HepG2 (cell line): Measurements from ENCODE around the gene UBE2O. TPM values are rescaled to one million over a fixed set of nuclear protein-coding genes. Genes with fewer than 3 reads are reported as not detected.

Experiments used
- CSRNP2 ChIP-seq: sonication (generic); formaldehyde crosslinking; conservative IDR thresholded peaks from 2 replicates; pipeline ENCODE4 v1.8.0; 2022; ENCODE audit warnings: low read depth, missing genetic modification reagents
- EZH2 ChIP-seq: conservative IDR thresholded peaks from 2 replicates; pipeline ENCODE4 v1.6.1; 2012; ENCODE audit warnings: mild to moderate bottlenecking, low read depth, low read length, moderate library complexity
- FOXO1 ChIP-seq: sonication (generic); formaldehyde crosslinking; IDR thresholded peaks from 2 replicates; pipeline ENCODE4 v1.4.0; 2020; ENCODE audit warnings: missing genetic modification reagents
- GABPB1 ChIP-seq: IDR thresholded peaks from 2 replicates; pipeline ENCODE4 v1.6.1; 2016; ENCODE audit warnings: mild to moderate bottlenecking, missing genetic modification reagents, moderate library complexity, missing compliant biosample characterization
- HCFC1 ChIP-seq: fragments of 150-350 bp; IDR thresholded peaks from 2 replicates; pipeline ENCODE4 v1.6.1; 2014; ENCODE audit warnings: low read depth, low read length
- HNRNPK ChIP-seq: fragments of 200-400 bp; formaldehyde crosslinking; IDR thresholded peaks from 2 replicates; pipeline ENCODE4 v1.6.1; 2018; ENCODE audit warnings: low read length, low read depth, moderate library complexity, mild to moderate bottlenecking; ENCODE audit not compliant: poor library complexity, severe bottlenecking
- IRF2 ChIP-seq: IDR thresholded peaks from 2 replicates; pipeline ENCODE4 v1.6.1; 2018; ENCODE audit warnings: missing genetic modification reagents, missing compliant biosample characterization
- KAT2B ChIP-seq: fragments of 150-350 bp; IDR thresholded peaks from 2 replicates; pipeline ENCODE4 v1.6.1; 2014; ENCODE audit warnings: low read depth, low read length, borderline replicate concordance
- KDM5B ChIP-seq: sonication (generic); formaldehyde crosslinking; IDR thresholded peaks from 2 replicates; pipeline ENCODE4 v1.4.0; 2020; ENCODE audit warnings: missing genetic modification reagents, mild to moderate bottlenecking, borderline replicate concordance
- MBNL3 ChIP-seq: fragments of 250-450 bp; sonication (Bioruptor Pico); conservative IDR thresholded peaks from 2 replicates; pipeline ENCODE4 v1.8.0; 2022; ENCODE audit warnings: mild to moderate bottlenecking, inconsistent platforms
- MEF2D ChIP-seq: sonication (generic); formaldehyde crosslinking; IDR thresholded peaks from 2 replicates; pipeline ENCODE4 v1.5.1; 2020; ENCODE audit warnings: mild to moderate bottlenecking, missing genetic modification reagents
- MIER3 ChIP-seq: IDR thresholded peaks from 2 replicates; pipeline ENCODE4 v1.6.1; 2016; ENCODE audit warnings: missing compliant biosample characterization, borderline replicate concordance
- NKX3-1 ChIP-seq: sonication (generic); formaldehyde crosslinking; IDR thresholded peaks from 2 replicates; pipeline ENCODE4 v1.5.0; 2020; ENCODE audit warnings: missing genetic modification reagents
- PPARG ChIP-seq: conservative IDR thresholded peaks from 2 replicates; pipeline ENCODE4 v1.6.1; 2016; ENCODE audit warnings: missing biosample characterization, missing genetic modification reagents
- REXO4 ChIP-seq: sonication (generic); formaldehyde crosslinking; IDR thresholded peaks from 2 replicates; pipeline ENCODE4 v1.8.0; 2022; ENCODE audit warnings: missing genetic modification reagents, mild to moderate bottlenecking, borderline replicate concordance
- SRF ChIP-seq: IDR thresholded peaks from 2 replicates; pipeline ENCODE4 v1.6.1; 2011; ENCODE audit warnings: mild to moderate bottlenecking, low read depth, low read length, moderate library complexity
- U2AF2 ChIP-seq: fragments of 200-400 bp; formaldehyde crosslinking; IDR thresholded peaks from 2 replicates; pipeline ENCODE4 v1.6.1; 2017; ENCODE audit warnings: low read depth, mild to moderate bottlenecking, low read length
- USF2 ChIP-seq, 2 experiments: sonication (generic) in 1 of 2; formaldehyde crosslinking in 1 of 2; IDR thresholded peaks; 2 replicates each; pipeline versions ENCODE4 v1.5.1 to v1.6.1; 2011 to 2020; ENCODE audit warnings: borderline replicate concordance in 1 of 2, low read depth in 1 of 2, low read length in 1 of 2, mild to moderate bottlenecking in 1 of 2, missing genetic modification reagents in 1 of 2, moderate library complexity in 1 of 2
- ZBTB2 ChIP-seq: sonication (generic); formaldehyde crosslinking; IDR thresholded peaks from 2 replicates; pipeline ENCODE4 v1.8.0; 2022; ENCODE audit warnings: low read depth, missing genetic modification reagents
- ZKSCAN1 ChIP-seq: fragments of 150-350 bp; IDR thresholded peaks from 2 replicates; pipeline ENCODE4 v1.6.1; 2014; ENCODE audit warnings: low read length
- ZNF205 ChIP-seq: IDR thresholded peaks from 2 replicates; pipeline ENCODE4 v1.6.1; 2018; ENCODE audit warnings: missing biosample characterization, missing genetic modification reagents
- ZNF296 ChIP-seq: sonication (generic); formaldehyde crosslinking; conservative IDR thresholded peaks from 2 replicates; pipeline ENCODE4 v1.5.0; 2020; ENCODE audit warnings: mild to moderate bottlenecking, missing genetic modification reagents
- ZNF329 ChIP-seq: sonication (generic); formaldehyde crosslinking; IDR thresholded peaks from 2 replicates; pipeline ENCODE4 v1.9.0; 2021; ENCODE audit warnings: low read depth, mild to moderate bottlenecking, missing genetic modification reagents
- ZNF550 ChIP-seq: sonication (generic); formaldehyde crosslinking; IDR thresholded peaks from 2 replicates; pipeline ENCODE4 v1.4.0; 2020; ENCODE audit warnings: mild to moderate bottlenecking, missing genetic modification reagents, borderline replicate concordance
- ZNF557 ChIP-seq: sonication (generic); formaldehyde crosslinking; IDR thresholded peaks from 2 replicates; pipeline ENCODE4 v1.4.0; 2020; ENCODE audit warnings: missing genetic modification reagents
- ZNF713 ChIP-seq: sonication (generic); formaldehyde crosslinking; IDR thresholded peaks from 2 replicates; pipeline ENCODE4 v1.4.0; 2020; ENCODE audit warnings: mild to moderate bottlenecking, missing genetic modification reagents
- polyA plus RNA-seq, 8 experiments: library from polyadenylated mRNA; depleted of rRNA in 3 of 8; stranded (reverse) in 7 of 8; unstranded in 1 of 8; fragments of >200 nt; fragmentation: Illumina TruSeq in 4 of 8; extraction: Trizol in 4 of 8; gene quantifications; 2 replicates each; pipeline versions ENCODE4 v1.2.1 to v1.2.3, GENCODE V29; 2011 to 2016; ENCODE audit warnings: low read depth in 4 of 8, missing spikeins in 1 of 8, mixed read lengths in 1 of 8; ENCODE audit not compliant: insufficient read depth in 1 of 8
- total RNA-seq, 5 experiments: library from RNA; depleted of rRNA; stranded (reverse); fragments of >200 nt; fragmentation: Illumina TruSeq; extraction: Trizol; gene quantifications; 2 replicates each; pipeline ENCODE4 v1.2.3, GENCODE V29; 2016; ENCODE audit warnings: low read depth in 1 of 5

UBE2O gene
- total and polyA plus RNA-seq, 2 of the 13 experiments (the other 11 are each of a cell fraction or from before 2014, with no cell fraction given) = 21.5 to 23.5 TPM

- TF ChIP-seq GABPB1 (CRISPR knock-in tag) = peak; percentile 49
- no peak; the same call in 1 of the 2 replicates for TF ChIP-seq MBNL3 (CRISPR knock-in tag)
- no peak for TF ChIP-seq EZH2
- no peak for TF ChIP-seq ZNF296 (CRISPR knock-in tag)
- TF ChIP-seq ZBTB2 = peak; percentile 72; the same call in 1 of the 2 replicates
- peak; percentile 76 for TF ChIP-seq ZNF329 (CRISPR knock-in tag)
- peak; percentile 46 for TF ChIP-seq FOXO1 (CRISPR knock-in tag)
- TF ChIP-seq HCFC1 = no peak
- TF ChIP-seq ZNF550 (CRISPR knock-in tag) = no peak
- TF ChIP-seq KAT2B = no peak
- peak; percentile 70 for TF ChIP-seq ZNF205 (CRISPR knock-in tag)
- TF ChIP-seq REXO4 (CRISPR knock-in tag) = 0 out of 2 replicates have a peak, but pooled peaks have one; percentile 61
- peak; percentile 3 for TF ChIP-seq HNRNPK
- no peak; the same call in 1 of the 2 replicates for TF ChIP-seq KDM5B (CRISPR knock-in tag)
- no peak for TF ChIP-seq IRF2 (CRISPR knock-in tag)
- peak; percentile 47; the same call in 1 of the 2 replicates for TF ChIP-seq MIER3 (CRISPR knock-in tag)
- peak; percentile 36; the same call in 1 of the 2 replicates for TF ChIP-seq NKX3-1 (CRISPR knock-in tag)
- no peak for TF ChIP-seq ZKSCAN1
- TF ChIP-seq PPARG (CRISPR knock-in tag) = no peak; the same call in 1 of the 2 replicates
- no peak for TF ChIP-seq SRF
- no peak for TF ChIP-seq ZNF713 (CRISPR knock-in tag)
- 0 out of 2 replicates have a peak, but pooled peaks have one; percentile 19 for TF ChIP-seq ZNF557 (CRISPR knock-in tag)
- TF ChIP-seq CSRNP2 (CRISPR knock-in tag) = peak; percentile 69; the same call in 1 of the 2 replicates
- TF ChIP-seq USF2 (IDR thresholded peaks at IDR 0.05; ENCODE audit: low read depth, low read length) = no peak
- no peak; the same call in 1 of the 2 replicates for TF ChIP-seq USF2 (CRISPR knock-in tag; IDR thresholded peaks at IDR 0.05; ENCODE audit: borderline replicate concordance)
- no peak for TF ChIP-seq U2AF2
- no peak; the same call in 1 of the 2 replicates for TF ChIP-seq MEF2D (CRISPR knock-in tag)
Observed at GRCh38 chr17:76384222-76384986, 68.5 kb downstream of the UBE2O start, which contains the start of gene SPHK1 (continued).
